Testis (tissue), 2 donors: Measurements from ENCODE around the gene CFD.

Experiments used
- CTCF ChIP-seq, 3 experiments: fragments of 450-650 bp in 2 of 3; fragments of 200-600 bp in 1 of 3; sonication (generic) in 1 of 3; IDR thresholded peaks; one replicate each; pipeline ENCODE4 v1.5.1; 2016 to 2019; ENCODE audit warnings: antibody characterized with exemption in 3 of 3, mild to moderate bottlenecking in 2 of 3, moderate library complexity in 1 of 3
- POLR2A ChIP-seq: fragments of 450-650 bp; IDR thresholded peaks from one replicate; pipeline ENCODE4 v1.6.1; 2017; ENCODE audit warnings: antibody characterized with exemption, mild to moderate bottlenecking, moderate library complexity

DNA sequence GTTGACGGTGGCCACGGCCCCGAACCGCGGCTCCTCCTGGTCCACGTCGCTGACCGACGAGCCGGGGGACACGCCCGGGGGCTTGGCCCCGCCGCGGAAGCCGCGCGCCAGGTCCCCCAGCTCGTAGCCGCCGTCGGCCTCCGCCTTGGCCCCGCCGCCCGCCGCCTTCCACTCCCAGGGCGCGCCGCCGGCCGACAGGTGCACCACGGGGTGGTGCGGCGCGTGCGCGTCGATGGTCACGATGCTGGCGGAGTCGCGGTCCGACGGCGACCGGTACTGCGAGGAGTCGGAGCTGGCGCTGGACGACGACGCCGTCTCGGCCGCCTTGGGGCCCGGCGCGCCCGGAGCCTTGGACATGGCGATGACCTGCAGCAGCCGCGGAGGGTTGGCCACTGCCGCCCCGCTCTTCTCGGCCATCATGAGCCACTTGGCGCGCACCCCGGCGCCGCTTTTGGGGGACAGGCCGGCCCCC is 46.7 kb upstream of the CFD start:
- TF ChIP-seq POLR2A (no peak), CTCF (IDR thresholded peaks at IDR 0.05) (no peak)
